Smooth muscle cell of the brain vasculature (primary cell): ENCODE data around the gene WNT7B.

Source experiments
- DNase-seq: peaks from one replicate; pipeline ENCODE4 v3.0.0-alpha.2; 2012; ENCODE audit warnings: low read depth, low spot score

The WNT7B gene

GRCh38 chr22:45971408-45972028 lies 5.4 kb downstream of the WNT7B start:
- no peak for DNase-seq

- DNase-seq = no peak
Measured at GRCh38 chr22:45970705-45971407, 6.1 kb downstream of the WNT7B start.

GRCh38 chr22:45969801-45970470 lies 7.0 kb downstream of the WNT7B start:
- no peak for DNase-seq

GRCh38 chr22:45969414-45969799 lies 7.6 kb downstream of the WNT7B start:
- DNase-seq = no peak

GRCh38 chr22:45968751-45969413 lies 8.1 kb downstream of the WNT7B start:
- no peak for DNase-seq

GRCh38 chr22:45968003-45968650 lies 8.8 kb downstream of the WNT7B start:
- DNase-seq = no peak

GRCh38 chr22:45966895-45967365 lies 10.0 kb downstream of the WNT7B start:
- no peak for DNase-seq

GRCh38 chr22:45966320-45966894 lies 10.6 kb downstream of the WNT7B start:
- DNase-seq = no peak

GRCh38 chr22:45965563-45965962 lies 11.4 kb downstream of the WNT7B start:
- no peak for DNase-seq

- DNase-seq = no peak
Measured at GRCh38 chr22:45964926-45965527, 11.9 kb downstream of the WNT7B start.

GRCh38 chr22:45964372-45964771 lies 12.6 kb downstream of the WNT7B start:
- no peak for DNase-seq

GRCh38 chr22:45963821-45964220 lies 13.1 kb downstream of the WNT7B start:
- no peak for DNase-seq

GRCh38 chr22:45962756-45963324 lies 14.1 kb downstream of the WNT7B start:
- no peak for DNase-seq

GRCh38 chr22:45962434-45962718 lies 14.6 kb downstream of the WNT7B start:
- DNase-seq = no peak

- no peak for DNase-seq
Measured at GRCh38 chr22:45961679-45962433, 15.1 kb downstream of the WNT7B start.

- no peak for DNase-seq
Measured at GRCh38 chr22:45960477-45961386, 16.2 kb downstream of the WNT7B start.

GRCh38 chr22:45959719-45960476 lies 17.1 kb downstream of the WNT7B start:
- DNase-seq = no peak

GRCh38 chr22:45958971-45959370 lies 18.0 kb downstream of the WNT7B start:
- DNase-seq = no peak
